OCI-LY7 (cell line): Measurements from ENCODE around the gene EPHB1.

Experiments
- EZH2phosphoT487 ChIP-seq: fragments of 200-600 bp; sonication (generic); IDR thresholded peaks from 2 replicates; pipeline ENCODE4 v1.6.1; 2018; ENCODE audit warnings: low read depth, borderline replicate concordance, mild to moderate bottlenecking, mixed run types, antibody characterized with exemption, low read length, moderate library complexity, mixed read lengths
- TF ChIP-seq, protein P1 (sequence below): fragments of 200-600 bp; sonication (generic); conservative IDR thresholded peaks from 2 replicates; pipeline ENCODE4 v1.5.1; 2014; ENCODE audit warnings: mild to moderate bottlenecking, antibody characterized with exemption, low read length, moderate library complexity, mixed read lengths

- TF ChIP-seq, protein P1, sequence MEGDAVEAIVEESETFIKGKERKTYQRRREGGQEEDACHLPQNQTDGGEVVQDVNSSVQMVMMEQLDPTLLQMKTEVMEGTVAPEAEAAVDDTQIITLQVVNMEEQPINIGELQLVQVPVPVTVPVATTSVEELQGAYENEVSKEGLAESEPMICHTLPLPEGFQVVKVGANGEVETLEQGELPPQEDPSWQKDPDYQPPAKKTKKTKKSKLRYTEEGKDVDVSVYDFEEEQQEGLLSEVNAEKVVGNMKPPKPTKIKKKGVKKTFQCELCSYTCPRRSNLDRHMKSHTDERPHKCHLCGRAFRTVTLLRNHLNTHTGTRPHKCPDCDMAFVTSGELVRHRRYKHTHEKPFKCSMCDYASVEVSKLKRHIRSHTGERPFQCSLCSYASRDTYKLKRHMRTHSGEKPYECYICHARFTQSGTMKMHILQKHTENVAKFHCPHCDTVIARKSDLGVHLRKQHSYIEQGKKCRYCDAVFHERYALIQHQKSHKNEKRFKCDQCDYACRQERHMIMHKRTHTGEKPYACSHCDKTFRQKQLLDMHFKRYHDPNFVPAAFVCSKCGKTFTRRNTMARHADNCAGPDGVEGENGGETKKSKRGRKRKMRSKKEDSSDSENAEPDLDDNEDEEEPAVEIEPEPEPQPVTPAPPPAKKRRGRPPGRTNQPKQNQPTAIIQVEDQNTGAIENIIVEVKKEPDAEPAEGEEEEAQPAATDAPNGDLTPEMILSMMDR, result no peak
- no peak for TF ChIP-seq EZH2phosphoT487
Observed at GRCh38 chr3:134941820-134942219, 146.8 kb downstream of the EPHB1 start.
